Measurements from ENCODE around the gene CYP46A1.
A peak's percentile ranks its signal among the peaks of the same experiment; 100 is the strongest.
"Not testable (repeated sequence)": the region's sequence is repeated elsewhere in the genome, so short reads cannot be mapped to it uniquely, and the experiment has no call there.

The CYP46A1 gene

DNA sequence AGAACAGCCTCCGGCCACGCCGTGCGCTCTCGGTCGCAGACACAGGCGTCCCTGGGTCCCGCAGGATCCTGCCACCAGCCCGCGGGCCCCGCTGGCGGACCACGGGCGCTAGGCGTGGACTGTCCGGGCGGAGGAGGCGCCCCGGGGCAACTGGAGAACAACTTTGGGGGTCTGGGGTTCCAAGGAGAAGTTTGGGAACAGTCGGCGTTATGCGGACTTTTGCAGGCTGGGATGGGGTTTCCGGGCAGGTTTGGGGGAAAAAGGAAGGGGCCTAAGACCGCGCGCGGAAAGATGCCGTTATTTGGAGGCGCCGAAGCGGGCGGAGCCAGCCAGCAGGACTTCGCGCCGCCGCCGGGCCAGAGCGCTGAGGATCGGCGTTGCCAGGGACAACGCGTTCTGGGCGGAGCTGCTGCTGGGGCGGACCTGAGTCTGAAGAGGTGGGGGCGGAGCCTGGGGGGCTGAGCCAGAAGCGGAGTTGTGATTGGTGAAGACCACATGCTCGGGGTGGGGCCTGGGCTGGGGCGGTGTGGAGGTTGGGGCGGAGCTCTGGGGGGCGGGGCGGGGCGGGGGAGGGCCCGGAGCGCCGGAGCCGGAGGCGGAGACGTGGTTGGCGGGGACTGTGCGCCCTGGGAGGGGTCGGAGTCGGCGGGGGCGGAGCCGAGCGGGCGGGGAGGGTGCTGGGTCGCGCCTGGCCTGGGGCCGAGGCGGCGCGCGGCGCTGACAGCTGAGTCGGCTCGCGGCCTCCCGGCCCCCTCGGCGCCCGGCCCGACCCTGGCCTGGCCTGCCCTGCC lies at the start of gene CYP46A1:
Gene CYP46A1 (plus strand): TSS at position 680 of the 791 bp plus-strand sequence. CDS start 120 bp downstream, outside the sequence.
- peak; percentile 50 to 100 (median 99) for DNase-seq

GRCh38 chr14:99634443-99634842 lies 49.7 kb upstream of the CYP46A1 start:
- DNase-seq = no peak

- DNase-seq = no peak
These were observed 49.0 kb upstream of the CYP46A1 start for GRCh38 chr14:99635116-99635515.

DNA sequence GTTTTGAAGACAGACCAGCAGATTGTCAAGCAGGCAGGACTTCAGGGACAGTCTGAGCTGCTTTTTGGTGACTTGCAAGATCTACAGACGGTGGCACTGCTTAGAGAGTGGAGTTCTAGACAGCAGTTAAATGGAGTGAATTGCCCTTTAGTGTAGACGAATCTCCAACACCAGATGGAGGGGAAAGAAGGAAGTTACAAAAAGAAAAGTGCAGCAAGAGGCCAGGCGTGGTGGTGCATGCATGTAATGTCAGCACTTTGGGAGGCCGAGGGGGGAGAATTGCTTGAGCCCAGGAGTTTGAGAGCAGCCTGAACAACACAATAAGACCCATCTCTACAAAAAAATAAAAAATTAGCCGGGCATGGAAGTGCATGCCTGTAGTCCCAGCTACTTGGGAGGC lies 47.6 kb upstream of the CYP46A1 start:
- DNase-seq = no peak

- DNase-seq = no peak
These were observed 46.5 kb upstream of the CYP46A1 start for GRCh38 chr14:99637624-99638023.

DNA sequence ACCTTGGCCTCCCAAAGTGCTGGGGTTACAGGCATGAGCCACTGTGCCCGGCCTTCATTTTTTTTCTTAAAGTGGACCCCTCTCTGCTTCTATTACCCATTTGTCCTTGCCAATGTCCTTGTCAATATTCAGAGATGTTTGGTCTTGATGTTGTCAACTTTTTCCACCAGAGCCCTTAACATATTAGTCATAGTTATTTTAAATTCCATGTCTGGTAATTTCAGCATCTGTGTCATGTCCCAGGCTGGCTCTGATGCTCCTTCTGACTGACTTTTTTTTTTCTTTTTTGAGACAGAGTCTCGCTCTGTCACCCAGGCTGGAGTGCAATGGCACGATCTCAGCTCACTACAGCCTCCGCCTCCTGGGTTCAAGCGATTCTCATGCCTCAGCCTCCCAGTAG lies 41.3 kb upstream of the CYP46A1 start:
- DNase-seq = not testable (repeated sequence)

DNA sequence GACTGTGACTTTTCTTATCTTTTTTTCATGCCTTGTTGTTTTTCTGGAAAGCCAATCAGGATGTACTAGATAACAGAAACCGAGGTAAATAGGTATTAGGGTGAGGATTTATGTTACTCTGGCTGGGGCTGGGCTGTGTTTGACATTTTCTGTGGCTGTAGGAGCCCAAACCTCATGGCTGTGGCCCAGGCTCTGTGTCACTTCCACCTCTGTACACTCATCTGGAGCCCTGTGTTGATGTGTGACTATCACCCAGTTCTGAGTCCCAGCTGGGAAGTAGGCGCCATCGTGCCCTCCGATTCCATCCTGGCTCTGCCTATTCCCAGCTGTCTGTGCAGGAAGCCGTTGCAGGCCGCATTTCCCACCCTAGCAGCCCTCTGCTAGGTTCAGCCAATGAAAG lies 40.8 kb upstream of the CYP46A1 start:
- no peak for DNase-seq

DNA sequence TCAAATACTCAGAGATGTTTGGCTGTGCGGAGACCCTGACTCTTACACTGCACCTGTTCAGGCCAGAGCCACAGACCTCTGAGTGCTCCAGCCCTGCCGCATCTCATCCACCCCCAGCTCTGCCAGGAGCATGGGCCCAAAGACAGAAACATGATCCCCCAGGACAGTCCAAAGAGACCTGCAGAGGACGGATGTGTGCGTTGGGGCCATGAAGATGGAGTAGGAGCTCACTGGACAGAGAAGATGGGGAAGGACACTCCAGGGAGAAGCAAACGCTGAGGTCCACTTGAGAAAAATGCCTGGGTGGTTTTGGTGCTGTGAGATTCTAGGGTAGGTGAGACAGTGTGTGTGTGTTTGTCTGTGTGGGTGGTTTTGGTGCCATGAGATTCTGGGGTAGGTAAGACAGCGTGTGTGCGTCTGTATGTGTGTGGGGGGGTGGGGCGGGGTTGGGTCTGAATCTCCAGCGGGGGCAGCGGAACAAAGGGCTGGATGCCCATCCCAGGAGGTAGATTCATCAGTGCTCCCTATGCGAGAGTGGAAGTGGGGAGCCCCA lies 40.0 kb upstream of the CYP46A1 start:
- DNase-seq = no peak

DNA sequence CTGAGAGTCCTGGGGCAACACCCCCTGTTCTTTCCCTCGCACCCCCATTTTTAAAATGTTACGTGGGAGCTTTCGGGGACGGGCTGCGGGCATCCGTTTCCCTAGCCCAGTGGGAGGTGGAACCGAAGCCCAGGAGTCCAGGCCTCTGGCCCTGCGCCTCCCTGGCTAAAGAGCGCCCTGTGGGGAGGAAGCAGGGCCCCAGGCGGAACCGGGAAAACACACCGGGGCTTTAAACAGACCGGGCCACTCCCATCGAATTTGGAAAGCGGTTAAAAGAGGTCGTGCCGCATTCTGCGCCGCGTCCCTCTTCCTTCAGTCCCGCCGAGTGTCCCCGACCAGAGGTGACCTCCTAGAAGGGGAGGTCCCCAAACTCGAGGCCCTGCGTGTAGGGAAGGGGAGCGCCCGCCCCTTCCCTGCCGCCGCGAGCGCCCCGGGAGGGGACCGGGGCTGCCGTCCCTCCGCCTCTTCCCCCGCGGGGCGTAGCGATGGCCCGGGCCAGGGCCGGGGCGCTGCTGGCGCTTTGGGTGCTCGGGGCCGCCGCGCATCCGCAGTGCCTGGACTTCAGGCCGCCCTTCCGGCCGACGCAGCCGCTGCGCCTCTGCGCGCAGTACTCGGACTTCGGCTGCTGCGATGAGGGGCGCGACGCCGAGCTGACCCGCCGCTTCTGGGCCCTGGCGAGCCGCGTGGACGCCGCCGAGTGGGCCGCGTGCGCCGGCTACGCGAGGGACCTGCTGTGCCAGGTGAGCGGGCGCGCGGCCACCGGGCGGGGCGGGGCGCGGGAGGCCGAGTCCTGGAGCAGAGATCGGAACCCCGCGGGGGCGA lies 39.2 kb upstream of the CYP46A1 start, which contains the start of gene HHIPL1:
Gene HHIPL1 (plus strand): TSS at position 407 of the 822 bp plus-strand sequence. CDS start 79 bp downstream, at position 486.
- peak in 1 of 58 donors; percentile 11 for DNase-seq

GRCh38 chr14:99645545-99646505 lies 38.3 kb upstream of the CYP46A1 start:
- no peak for DNase-seq

DNA sequence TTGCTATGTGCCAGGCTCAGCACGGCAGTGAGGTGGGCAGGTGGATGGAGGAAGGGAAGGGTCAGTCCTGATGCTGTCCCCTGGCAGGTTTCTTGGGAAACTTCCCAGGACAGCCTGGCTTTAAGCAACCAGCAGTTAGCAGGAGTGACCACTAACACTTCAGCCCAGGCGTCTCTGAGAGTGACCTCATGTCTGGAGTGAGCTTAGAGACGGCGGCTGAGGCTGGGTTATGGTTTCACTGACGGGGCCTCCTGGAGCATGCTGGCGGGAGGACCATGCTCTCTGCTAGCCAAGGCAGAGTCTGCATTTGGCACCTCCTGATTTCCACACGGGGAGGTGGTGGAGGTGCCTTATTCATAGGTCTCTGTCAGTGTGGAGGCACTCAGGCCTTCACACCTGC lies 36.7 kb upstream of the CYP46A1 start:
- no peak for DNase-seq

GRCh38 chr14:99648027-99648784 lies 35.9 kb upstream of the CYP46A1 start:
- DNase-seq = no peak

DNA sequence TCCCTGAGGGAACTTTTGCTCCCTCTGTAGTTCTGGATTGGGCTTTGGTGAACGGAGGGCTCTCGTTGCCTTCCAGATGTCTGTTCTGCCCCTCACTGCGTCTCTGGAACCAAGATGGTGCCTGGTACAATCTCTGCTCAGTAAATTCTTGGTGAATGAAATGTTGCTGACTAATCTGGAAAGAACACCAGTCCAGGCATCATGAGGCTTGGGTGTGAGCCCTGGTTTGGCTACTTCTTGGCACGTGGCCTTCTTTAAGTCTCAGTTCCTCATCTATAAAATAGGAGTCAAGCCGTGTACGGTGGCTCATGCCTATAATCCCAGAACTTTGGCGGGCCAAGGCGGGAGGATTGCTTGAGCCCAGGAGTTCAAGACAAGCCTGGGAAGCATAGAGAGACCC lies 34.9 kb upstream of the CYP46A1 start:
- DNase-seq = no peak

- DNase-seq = no peak
These were observed 34.5 kb upstream of the CYP46A1 start for GRCh38 chr14:99649643-99650042.

GRCh38 chr14:99650189-99650588 lies 33.9 kb upstream of the CYP46A1 start:
- DNase-seq = no peak

DNA sequence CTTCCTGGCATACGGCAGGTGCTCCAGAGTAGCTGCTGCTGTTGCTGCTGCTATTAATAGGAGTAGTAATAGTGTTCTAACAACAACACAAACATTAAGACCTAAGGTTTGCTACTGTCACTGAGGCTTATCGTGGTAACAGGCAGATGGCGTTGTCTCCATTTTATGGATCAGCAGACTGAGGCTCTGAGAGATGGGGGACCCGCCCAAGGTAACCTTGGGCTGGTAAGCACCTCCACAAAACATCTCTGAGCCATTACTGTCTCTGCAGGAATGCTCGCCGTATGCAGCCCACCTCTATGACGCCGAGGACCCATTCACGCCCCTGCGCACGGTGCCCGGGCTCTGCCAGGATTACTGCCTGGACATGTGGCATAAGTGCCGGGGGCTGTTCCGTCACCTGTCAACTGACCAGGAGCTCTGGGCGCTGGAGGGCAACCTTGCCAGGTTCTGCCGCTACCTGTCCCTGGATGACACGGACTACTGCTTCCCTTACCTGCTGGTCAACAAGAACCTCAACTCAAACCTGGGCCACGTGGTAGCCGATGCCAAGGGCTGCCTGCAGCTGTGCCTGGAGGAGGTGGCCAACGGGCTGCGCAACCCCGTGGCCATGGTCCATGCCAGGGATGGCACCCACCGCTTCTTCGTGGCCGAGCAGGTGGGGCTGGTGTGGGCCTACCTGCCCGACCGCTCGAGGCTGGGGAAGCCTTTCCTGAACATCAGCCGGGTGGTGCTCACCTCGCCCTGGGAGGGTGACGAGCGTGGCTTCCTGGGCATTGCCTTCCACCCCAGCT lies 31.9 kb upstream of the CYP46A1 start:
- DNase-seq = no peak

DNA sequence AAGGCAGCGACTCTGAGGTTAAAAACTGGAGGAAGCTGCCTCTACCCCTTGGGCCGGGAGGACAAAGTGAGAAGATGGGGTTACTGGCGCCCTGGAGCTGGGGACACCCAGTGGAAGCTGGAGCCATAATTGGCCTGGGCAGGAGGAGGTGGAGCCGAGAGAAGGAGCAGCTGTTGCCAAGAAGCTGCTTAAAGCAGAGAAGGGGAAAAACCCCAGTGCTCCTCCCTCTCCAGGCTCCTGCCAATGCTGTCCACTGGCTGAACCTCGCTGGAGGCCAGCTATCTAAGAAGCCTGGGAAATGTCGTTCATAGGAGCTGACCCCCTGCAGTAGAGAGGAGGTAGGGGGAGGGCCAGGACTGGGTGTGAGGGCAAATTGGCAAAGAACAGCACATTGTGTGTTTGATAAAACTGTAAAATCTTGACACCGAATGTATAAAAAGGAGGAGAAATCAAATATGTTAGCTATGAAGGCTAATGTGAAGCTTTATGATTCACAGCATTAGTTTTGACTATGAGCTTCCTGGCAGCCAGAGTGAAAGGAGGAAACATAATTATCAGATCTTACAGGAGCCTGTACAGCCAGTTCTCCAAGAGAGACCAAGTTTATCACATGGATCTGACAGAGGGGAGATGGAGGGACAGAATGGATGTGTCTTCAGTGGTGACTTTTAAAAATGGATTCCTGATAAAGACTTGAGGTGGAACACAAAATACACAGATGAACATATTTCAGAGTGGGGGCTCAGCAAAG lies 29.7 kb upstream of the CYP46A1 start:
- peak in 31 of 58 donors; percentile 14 to 75 (median 41) for DNase-seq

DNA sequence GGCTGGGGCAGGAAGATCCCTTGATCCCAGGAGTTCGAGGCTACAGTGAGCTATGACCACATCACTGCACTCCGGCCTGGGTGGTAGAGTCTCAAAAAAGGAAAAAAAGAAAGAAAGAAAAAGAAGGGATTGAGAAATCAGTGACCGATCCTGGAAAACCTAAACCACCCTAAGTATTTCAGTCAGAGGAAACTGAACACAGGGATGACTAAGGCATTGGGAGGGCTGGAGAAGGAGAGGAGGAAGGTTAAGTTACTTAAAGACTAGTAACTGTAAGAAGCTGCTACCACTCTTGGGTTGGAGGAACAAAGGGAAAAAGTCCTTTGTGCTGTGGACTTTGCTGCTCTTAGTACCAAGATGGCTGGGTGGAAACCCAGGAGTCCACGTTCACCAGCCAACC lies 28.6 kb upstream of the CYP46A1 start:
- no peak for DNase-seq

Data from anterior cingulate cortex (tissue), 58 donors.